ENCODE results near the gene SOX2.

SOX2 gene

DNA sequence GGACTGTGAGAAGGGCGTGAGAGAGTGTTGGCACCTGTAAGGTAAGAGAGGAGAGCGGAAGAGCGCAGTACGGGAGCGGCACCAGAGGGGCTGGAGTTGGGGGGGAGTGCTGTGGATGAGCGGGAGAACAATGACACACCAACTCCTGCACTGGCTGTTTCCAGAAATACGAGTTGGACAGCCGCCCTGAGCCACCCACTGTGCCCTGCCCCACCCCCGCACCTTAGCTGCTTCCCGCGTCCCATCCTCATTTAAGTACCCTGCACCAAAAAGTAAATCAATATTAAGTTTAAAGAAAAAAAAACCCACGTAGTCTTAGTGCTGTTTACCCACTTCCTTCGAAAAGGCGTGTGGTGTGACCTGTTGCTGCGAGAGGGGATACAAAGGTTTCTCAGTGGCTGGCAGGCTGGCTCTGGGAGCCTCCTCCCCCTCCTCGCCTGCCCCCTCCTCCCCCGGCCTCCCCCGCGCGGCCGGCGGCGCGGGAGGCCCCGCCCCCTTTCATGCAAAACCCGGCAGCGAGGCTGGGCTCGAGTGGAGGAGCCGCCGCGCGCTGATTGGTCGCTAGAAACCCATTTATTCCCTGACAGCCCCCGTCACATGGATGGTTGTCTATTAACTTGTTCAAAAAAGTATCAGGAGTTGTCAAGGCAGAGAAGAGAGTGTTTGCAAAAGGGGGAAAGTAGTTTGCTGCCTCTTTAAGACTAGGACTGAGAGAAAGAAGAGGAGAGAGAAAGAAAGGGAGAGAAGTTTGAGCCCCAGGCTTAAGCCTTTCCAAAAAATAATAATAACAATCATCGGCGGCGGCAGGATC, at the start of gene SOX2:
Gene SOX2 (plus strand): TSS at position 601 of the 811 bp plus-strand sequence. CDS start 436 bp downstream, outside the sequence.
- DNase-seq = peak; percentile 45

- DNase-seq = no peak
Measured at GRCh38 chr3:181683563-181683962, 28.2 kb upstream of the SOX2 start.

DNA sequence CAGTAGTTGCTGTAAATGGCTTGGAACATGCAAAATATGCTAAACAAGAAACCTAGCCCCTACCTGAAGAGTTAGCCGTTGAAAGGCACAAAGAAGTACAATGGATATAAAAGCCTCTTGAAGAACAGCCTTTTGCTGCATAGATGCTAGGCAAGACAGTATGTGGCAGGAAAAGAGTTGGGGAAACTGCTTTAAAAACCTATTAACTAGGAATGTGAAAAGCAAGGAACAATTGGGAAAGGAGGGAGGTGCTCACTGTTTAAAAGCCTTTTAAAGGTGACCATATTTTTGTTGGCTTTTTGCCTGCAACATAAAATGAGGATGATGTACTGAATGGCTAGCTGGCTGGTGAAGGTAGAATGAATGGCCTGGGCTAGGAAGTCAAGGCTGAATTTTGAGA, 24.5 kb upstream of the SOX2 start:
- DNase-seq = no peak

DNA sequence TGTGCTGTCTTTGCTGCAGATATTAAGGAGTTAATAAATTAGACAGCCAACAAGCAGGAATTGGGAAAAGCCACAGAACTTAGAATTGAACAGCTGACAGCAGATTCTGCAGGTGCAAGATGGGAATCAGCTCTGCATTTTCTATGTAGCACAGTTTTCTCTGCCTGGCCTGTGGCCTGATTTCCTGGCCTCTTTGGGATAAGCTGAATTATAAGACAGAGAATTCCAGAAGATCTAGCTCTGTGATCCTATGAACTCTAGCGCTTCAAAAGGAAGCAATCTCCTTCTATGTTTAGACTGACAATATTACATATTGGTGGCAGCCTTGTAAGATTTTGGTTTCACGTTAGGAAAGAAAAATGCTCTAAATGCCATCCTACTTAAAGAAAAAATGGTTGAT, 24.0 kb upstream of the SOX2 start:
- DNase-seq = no peak

DNA sequence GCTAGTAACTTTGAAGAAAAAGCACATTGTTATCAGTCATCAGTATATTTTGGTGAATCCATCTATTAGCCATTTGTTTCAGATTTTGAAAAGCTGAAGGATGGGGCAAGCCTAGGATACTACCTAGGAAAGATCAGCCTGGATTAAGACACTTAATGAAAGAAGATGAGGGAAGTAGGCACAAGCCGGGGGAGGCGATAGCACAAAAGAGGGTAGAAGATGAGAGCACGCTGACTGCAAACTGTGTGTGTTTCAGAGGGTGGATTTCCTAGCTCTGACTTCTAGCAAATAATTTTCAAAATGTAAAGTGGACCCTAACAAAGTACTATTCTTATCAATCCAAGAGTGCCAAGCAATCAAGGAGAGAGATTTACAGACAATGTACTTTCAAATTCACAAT, 22.2 kb upstream of the SOX2 start:
- no peak for DNase-seq

GRCh38 chr3:181690769-181691168, 21.0 kb upstream of the SOX2 start:
- no peak for DNase-seq

DNA sequence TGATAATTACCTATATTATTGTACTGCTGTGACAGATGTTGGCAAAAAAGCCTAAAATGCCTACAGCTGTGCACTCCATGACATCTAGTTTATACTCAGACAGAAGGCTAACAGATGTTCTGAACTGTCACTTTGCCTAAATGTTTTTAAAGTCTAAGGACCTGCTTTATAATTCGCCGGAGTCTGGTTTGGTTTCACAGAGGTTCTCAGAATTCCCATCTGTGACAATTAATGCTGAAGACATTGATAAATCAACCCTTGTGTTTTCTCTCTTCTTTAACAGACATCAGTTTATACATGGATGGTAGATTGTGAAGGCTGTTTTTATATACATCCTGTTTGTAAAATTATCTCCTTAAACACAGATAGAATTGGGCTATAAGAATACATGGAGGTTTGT, 19.8 kb upstream of the SOX2 start:
- DNase-seq = no peak

DNA sequence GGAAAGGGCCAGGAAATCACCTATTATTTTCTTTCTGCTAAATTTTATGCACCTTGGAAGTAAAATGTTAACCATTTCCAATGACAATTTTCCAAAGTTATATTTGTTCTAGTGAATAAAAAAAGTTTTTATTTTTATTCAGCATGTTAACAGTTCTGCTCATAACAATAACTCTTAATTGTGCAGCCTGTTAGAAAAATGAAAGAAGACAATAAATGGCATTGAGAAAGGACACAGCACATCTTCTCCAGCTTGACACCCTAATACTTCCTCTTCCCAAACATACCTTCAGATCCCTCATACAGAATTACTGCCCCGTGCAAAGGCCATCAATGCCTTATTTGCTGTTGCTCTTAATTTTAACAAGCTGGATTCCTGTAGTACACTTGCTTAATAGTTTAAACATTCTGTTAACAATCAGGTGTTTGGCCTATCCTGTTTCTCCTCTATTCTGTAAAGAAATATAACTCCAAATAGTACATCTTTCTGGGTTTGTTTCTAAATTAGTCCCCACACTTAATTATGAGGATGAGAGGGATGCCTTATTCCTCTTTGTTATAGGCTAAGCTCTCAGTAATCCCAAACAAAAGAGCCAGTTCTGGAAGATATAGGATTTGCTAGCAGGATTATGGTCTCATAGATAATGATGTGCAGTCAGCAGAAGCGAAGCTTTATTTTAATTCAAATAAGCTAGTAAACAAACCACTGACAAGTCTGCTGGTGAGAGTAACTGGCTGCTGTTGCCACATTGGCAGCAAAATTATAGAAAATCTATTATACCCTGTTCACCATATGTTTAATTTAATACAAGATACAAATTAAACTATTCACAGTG, 19.2 kb upstream of the SOX2 start:
- no peak for DNase-seq

- DNase-seq = no peak
Measured at GRCh38 chr3:181693280-181693679, 18.4 kb upstream of the SOX2 start.

GRCh38 chr3:181694805-181695660, 16.7 kb upstream of the SOX2 start:
- DNase-seq = no peak

GRCh38 chr3:181695661-181696491, 15.8 kb upstream of the SOX2 start:
- no peak for DNase-seq

GRCh38 chr3:181696626-181697230, 15.0 kb upstream of the SOX2 start:
- no peak for DNase-seq

DNA sequence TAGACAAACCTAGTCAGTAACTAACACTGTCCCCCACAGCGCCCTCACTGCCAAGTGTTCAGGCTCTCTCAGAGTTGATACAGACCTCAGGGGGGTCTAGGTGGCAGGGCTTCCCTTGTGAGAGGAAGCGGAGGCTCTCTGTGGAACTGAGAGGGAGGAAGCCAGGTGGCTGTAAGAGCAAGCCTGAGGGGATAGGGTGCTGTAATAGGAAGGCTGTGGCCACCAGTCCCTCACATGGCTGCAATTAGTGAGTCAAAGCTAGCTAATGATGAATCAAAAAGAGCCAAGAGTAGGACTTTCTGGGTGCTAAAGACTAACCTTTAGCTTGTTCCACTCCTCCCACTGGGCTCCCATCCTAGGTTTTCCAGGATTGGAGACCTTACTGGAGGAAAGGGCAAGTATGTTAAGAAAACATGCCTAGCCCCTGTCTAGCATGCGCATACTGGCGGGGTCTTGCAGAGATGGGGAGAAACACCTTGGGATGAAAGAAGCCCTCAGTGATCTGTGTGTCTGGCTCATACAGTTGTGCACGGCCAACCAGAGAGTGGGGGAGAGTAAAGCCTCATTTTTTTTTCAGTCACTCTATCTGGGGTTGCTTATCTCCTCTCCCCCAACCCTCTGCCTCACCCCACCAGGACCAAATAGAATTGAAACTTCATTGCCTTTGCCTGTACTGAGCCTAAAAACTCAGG, 13.3 kb upstream of the SOX2 start:
- no peak for DNase-seq

DNA sequence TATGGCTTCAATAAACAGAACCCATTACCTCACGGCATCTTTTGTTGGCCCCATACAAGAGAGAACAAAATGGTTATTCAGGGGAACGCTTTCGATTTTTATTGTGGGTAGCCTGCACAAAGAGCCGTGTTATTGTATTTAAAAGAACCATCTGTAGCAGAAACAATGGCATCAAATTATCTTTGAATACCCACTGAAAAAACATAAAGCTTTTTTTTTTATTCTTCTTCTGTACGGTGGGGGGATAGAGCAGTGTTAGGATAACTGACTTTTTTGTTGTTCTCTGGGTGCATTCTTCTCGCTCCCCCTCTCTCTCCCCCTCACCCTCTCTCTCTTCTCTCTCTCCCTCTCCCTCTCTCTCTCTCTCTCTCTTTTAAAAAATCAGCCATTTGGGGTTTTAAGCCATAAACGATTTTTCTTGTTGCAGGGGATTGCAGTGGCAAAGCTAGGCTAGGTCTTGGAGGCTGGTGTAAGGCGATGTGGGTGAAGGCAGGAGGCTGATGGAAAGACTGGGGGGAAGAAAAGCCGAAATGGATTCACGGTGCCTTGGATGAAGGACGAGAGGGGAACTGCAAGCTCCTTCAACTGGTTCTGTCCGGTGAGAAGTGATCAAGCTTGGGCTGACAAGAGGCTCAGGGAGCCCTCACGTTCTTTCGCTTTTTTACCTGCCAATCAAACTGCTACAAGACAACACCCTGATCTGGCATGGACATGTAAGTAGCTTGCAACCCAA, 12.4 kb upstream of the SOX2 start:
- no peak for DNase-seq

GRCh38 chr3:181700168-181701087, 11.3 kb upstream of the SOX2 start:
- peak; percentile 59 for DNase-seq

DNA sequence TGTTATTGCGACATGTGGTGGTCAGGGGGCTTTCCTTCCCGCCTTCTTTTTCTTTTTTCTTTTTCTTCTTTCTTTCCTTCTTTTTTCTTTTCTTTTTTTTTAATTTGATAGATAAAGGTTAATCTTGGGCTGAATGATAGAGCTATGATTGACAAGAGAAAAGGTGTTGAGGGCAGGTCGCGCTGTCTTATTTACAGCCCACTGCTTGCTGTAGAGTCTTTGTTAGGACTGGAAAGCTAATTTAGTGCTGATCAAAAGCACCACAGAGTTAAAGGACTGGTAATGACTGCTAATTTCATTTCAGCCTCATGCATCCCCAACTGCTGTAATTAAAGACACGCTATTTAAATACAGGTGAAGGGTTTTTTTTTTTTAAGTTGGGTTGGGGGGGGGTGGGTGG, 10.6 kb upstream of the SOX2 start:
- no peak for DNase-seq

- no peak for DNase-seq
Measured at GRCh38 chr3:181703601-181704420, 7.9 kb upstream of the SOX2 start.

- DNase-seq = no peak
Measured at GRCh38 chr3:181704421-181705085, 7.2 kb upstream of the SOX2 start.

Data from kidney glomerular epithelial cell (primary cell).